Fibroblast of skin of right biceps (primary cell): ENCODE data around the gene IRX6.

Source experiments
- DNase-seq: peaks from one replicate; pipeline ENCODE4 v3.0.0-alpha.2; 2013

The IRX6 gene

DNA sequence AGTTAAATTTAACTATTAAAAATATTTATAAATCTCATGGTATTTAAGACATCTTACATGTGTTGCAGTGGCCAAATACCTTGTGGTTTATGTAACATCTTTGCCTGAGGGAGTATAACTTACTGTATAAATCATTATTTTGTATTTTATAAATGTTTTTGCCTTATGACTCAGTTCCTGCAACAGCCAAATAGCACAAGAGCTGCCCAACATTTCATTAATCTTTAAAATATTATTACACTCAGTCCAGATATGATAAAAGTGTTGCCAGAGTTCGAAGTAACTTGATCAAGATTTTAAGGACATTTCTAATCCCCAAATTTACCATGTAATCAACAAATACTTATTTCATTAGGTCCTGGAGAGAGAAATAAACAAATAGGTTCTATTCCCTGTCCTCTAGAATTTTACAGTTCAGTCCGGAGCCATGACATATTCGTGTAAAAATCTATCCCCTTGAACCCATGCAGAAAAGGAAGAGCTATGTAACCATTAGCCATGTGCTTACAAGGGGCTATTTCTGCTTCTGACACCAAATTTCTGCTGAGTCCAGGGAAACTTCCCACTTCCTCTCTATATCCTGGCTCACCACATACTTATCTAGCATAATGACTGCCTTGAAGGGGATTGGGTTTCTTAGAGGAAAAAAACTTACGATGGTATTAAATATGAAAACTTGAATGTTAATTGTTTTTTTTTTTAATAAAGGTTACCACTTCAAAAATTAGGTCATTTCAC, 44.0 kb downstream of the IRX6 start:
- DNase-seq = peak; percentile 85

DNA sequence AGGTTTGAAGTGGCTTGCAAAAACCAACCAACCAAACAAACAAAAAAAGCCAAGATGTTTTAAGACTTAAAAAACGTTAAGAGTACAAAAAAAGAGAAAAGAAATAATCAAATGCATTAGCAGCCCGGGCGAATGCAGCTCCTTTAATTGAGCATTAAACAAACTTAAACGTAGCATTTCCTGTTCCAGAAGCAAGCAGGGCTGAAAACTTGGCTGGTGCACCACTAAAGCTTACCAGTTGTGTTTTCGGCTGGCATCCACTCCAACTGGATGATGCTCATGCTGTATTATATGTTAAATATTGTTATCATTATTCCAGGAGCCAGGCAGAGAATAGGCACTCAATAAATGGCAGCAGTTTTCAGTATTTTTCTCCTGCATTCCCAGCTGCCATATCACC, 45.1 kb downstream of the IRX6 start:
- no peak for DNase-seq

DNA sequence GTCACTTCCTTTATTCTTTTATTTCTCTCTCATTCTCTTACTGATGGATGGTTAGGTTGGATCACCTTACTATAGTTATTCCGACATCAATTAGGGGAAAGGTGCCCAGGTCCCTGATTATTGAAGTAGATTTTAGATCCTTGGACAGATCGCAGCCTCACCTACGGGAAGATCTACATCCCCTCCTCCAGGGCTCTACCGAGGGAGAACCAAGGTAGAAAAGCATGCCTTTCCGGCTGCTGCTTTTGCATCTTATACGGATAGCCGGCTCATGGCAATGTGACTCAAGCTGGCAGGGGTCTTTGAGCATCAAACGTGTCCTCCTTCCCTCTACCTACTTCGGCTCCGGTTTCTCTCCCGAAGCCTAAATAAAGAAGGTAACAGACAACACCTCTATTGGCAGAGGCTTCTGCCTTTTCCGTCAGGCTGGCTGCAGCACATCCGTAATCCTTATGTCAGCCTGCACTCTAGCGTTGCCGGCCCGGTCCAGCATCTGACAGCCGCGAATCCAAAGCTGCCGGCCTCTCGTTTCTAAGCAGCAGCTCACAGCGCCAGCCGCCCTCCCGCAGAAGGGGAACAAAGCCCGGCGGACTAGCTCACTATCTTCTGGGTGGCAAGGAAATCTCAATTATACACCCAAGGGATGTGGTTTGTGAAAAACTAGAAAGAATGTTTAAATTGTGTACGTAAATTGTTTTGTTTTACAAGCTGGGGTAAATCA, 46.9 kb downstream of the IRX6 start:
- DNase-seq = peak; percentile 73

DNA sequence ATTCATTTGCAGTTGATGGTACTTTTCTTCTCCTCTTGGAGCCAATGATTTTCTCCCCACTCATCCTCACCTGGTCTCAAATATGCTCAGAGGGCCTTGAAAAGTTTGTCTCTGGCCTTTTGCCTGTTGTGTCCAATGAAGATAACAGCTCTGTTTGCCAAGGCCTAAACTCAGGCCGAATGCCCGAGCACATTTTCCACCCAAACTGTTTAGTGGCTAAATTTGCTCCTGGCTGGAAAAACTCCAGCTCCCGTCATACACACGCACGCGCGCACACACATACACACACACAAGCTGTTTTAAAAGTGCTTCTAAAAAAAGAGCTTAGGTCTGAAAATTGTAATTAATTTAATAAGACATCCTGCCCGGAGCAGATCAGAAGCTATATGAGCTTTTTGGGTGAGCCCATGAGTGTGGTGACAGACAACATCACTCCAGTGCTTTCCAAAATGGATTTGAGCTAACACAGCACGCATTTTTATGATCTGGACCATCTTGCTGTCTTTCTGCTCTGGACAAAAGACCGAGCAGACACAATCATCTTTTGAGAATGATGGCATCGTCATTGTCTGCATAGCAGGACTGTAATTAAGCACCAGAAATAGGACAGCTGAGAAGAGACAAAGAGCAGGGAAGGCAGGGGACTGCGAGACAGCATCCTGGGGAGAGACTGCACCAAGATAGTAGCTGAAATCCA, 48.9 kb downstream of the IRX6 start:
- DNase-seq = no peak

DNA sequence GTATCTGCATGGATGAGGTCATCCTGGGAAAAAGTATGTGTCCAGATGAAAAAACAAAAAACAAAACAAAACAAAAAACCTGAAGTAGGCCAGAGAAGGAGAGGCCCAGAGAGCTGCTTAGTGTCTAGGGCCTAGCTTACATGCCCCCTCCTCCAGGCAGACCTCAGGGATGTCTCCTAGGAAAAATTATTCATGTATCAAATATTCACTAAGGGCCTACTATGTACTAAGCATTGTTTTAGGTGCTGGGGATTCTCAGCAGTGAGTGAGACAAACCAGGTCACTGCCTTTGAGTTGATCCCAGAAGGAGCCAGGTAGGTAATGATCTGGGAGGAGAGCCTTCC, 49.5 kb downstream of the IRX6 start:
- DNase-seq = no peak

DNA sequence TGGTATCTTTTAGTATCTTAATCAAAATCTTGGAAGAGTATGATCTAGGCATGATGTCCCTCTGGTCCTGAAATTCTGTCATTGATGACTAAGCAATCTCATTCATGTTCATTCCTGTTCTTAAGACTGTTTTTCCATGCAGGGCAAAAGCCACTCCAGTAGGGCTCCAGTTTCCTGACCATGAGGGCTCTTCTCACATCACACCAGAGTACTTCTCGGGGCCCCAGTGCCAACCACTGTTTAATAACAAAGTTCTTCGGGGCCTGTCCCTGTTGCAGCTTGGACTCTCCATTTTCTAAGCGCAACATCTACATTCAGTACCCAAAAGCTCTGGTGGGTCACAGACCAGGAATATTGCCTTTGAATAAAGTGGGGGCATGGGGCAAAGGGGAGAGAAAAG, 52.0 kb downstream of the IRX6 start:
- DNase-seq = no peak

DNA sequence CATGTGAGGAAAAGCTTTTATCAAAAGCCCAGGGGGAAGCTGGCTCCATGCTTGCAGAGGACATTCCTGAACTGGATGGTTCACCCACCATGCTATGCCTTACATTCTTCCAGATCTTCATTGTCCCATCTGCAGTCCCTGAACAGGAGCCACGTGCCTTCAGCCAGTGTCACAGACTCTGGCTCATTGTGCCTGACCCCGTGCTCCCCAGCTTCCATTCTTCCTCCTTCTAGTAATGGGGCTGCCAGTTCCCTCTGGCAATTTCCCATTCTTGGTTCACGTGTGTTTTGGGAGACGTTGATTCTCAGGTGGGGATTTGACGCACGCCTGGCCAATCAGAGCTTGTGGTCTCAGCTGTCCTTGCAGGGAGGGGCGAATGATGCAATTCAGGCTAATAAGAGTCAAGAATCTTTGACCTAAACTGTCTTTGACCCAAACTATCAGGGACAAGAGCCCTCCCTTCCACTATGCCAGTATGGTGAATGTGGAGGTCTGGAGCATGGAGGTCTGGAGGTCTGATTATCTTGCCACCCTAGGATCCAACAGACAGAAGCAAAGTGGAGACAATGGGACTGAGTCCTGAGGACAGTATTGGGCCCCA, 52.7 kb downstream of the IRX6 start:
- DNase-seq = no peak

DNA sequence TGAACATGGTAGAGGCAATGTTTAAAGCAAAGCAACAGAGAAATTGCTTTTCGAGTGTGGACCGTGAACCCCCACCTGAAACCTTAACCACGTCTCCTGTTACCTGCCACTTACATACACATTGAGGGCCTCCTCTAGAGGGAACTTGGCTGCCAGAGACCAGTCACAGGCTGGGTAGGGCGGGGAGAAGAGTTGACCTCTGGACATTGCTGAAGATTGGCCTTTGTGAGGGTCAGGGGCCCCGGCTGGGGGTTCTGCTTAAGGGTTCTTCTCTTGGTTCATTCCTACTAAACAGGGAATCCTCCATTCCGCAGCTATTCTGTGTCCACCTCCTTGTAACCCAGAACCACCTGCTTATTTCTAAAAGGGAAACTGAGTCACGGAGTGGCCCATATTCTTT, 53.8 kb downstream of the IRX6 start:
- no peak for DNase-seq

DNA sequence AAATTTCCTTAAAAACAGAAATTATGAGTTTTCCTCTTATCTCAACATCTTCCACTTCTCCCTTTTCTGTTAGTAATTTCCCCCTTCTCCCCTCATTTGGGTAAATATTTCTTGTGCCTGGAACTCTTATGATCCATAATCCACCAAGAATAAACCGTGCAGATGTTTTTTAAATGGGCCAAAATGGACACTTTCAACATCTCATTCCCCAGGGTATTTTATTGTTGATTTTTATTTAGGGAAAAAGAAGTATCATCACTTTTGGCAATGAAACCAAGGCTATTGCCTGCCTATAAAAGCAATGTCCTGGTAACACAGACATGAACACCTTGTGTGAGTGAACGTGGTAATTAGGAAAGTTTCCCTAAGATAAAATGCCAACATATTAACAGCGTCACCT, 54.6 kb downstream of the IRX6 start:
- no peak for DNase-seq

DNA sequence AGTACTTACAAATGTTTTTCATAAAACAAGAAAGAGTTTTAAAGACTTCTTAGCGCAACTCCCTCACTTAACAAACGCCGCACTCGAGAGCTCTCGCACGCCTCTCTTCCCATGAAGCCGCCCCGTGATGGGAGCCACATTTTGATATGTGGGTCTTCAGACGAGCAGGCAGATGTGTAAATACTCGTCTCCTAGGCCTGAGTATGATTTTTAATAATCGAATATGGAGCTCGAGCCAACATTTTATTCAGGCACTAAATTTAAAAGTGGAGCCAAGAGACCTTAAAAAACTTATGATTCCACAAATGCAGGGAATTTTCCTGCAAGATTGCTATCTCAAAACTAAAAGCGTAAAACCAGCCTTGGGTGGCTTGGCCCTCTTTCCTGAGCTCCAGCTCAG, 55.4 kb downstream of the IRX6 start:
- no peak for DNase-seq

DNA sequence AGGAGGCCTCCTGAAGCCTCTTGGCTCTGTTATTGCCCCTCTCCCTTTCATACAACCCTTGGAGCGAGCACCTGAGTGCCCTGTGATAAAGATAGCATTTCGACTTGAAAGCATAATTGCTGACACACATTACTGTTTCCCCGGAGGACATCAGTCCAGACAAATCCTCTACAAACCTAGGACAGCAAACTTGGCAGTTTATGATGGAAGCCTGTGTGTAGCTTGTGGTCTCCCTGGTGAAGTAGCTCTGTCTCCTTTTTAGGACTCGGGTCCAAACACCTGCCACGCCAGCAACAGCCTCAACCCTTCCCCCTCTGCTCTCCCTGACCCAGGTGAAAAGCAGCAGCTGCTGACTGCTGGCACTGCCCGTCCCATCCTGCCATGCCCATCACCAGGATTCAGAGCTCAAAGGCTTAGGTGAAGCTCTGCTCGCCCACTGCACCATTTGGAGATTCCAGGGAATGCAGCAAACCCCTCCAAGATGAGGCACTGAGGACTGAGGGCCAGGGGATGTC, 55.9 kb downstream of the IRX6 start:
- no peak for DNase-seq
